Heart right ventricle (tissue), 16 donors: Measurements from ENCODE around the gene HAUS2. TPM values are rescaled to one million over a fixed set of nuclear protein-coding genes. Genes with fewer than 3 reads are reported as not detected.

Experiments used
- ATAC-seq, 8 donors: fragments of 200-7000 bp; cut with Tn5 transposase; one replicate each; pipeline ENCODE4 v1.9.1; 2020; ENCODE audit warnings: mild to moderate bottlenecking in 8 of 8, moderate library complexity in 8 of 8, moderate number of reproducible peaks in 1 of 8
- DNase-seq, 2 donors: peaks; one replicate each; pipeline ENCODE4 v3.0.0-alpha.2; 2020
- H3K27ac ChIP-seq, 10 donors: fragments of 200-600 bp; sonication (generic) in 2 of 10; one replicate each; pipeline versions ENCODE4 v1.5.0 to v1.8.0; 2020 to 2022; ENCODE audit warnings: mild to moderate bottlenecking in 3 of 10
- H3K27me3 ChIP-seq, 7 donors: fragments of 200-600 bp; one replicate each; pipeline ENCODE4 v1.8.0; 2021 to 2022; ENCODE audit warnings: mild to moderate bottlenecking in 2 of 7
- H3K36me3 ChIP-seq, 9 donors: fragments of 200-600 bp; sonication (generic) in 1 of 9; one replicate each; pipeline versions ENCODE4 v1.5.0 to v1.8.0; 2020 to 2022; ENCODE audit warnings: mild to moderate bottlenecking in 2 of 9
- H3K4me1 ChIP-seq, 9 donors: fragments of 200-600 bp; sonication (generic) in 1 of 9; one replicate each; pipeline versions ENCODE4 v1.5.0 to v1.8.0; 2020 to 2022; ENCODE audit warnings: mild to moderate bottlenecking in 4 of 9
- H3K4me3 ChIP-seq, 10 donors: fragments of 200-600 bp; sonication (generic) in 2 of 10; one replicate each; pipeline versions ENCODE4 v1.5.0 to v1.8.0; 2020 to 2022; ENCODE audit warnings: mild to moderate bottlenecking in 7 of 10, moderate library complexity in 2 of 10
- H3K9me3 ChIP-seq, 11 donors: fragments of 200-600 bp in 10 of 11; sonication (generic) in 2 of 11; one replicate each; pipeline versions ENCODE4 v1.5.0 to v1.8.0; 2013 to 2022; ENCODE audit warnings: mild to moderate bottlenecking in 2 of 11, control low read depth in 1 of 11, moderate library complexity in 1 of 11
- CTCF ChIP-seq, 9 donors: fragments of 200-600 bp; sonication (generic) in 2 of 9; IDR thresholded peaks; one replicate each; pipeline versions ENCODE4 v1.5.0 to v1.8.0; 2021 to 2022; ENCODE audit warnings: antibody characterized with exemption in 9 of 9, mild to moderate bottlenecking in 5 of 9, moderate library complexity in 1 of 9
- WGBS, 2 donors: extraction: QIAGEN DNeasy Blood & Tissue Kit; methylation state at CpG; one replicate each; pipeline ENCODE4 v1.1.7; 2013; ENCODE audit warnings: inconsistent platforms in 1 of 2; 5-methylcytosine and 5-hydroxymethylcytosine counted together
- intact Hi-C, 10 donors: fragments of 100-400 bp; cut with DNase I; formaldehyde crosslinking; loops; one replicate each; pipeline versions ENCODE4 v1.11.1 to v1.14.2; 2022
- polyA plus RNA-seq, 2 donors: library from polyadenylated mRNA; stranded (reverse); fragments of 200-250 nt; gene quantifications; one replicate each; pipeline ENCODE4 v1.2.3, GENCODE V29; 2013
- total RNA-seq, 10 donors: library from RNA; stranded (reverse); fragmentation: NEBNext Ultra II Directional in 3 of 10; extraction: Animal tissue kit (Norgen Biotek cat#: 25700) in 3 of 10; gene quantifications; one replicate each; pipeline versions ENCODE4 v1.2.1 to v1.2.4, GENCODE V29; 2021 to 2023
- donor health status: Arrhythmogenic right ventricular cardiomyopathy.
- donor health status: ischemic (EF 13 %, LVEDD 7.1; RV severe dilation, severe dysfunction).
- donor health status: healthy with polysubstance abuse.
- donor health status: DM: no; HTN: yes; CAD: no.
- donor health status: DM: no; HTN: no; CAD: no.
- donor health status: ischemic (EF 25% LVEDD 6.9; RV normal size, moderate dysfunction).
- donor health status: ischemic (EF 25% LVEDD 5.7; RV mildly dilated, moderate dysfunction).
- donor health status: healthy.
- donor health status: DM: yes; HTN: yes; CAD: no.
- donor health status: Ischemic cardiomyopathy.
- donor health status: ischemic (EF 35%, LVEDD 5.7; RV mildly dilated, moderate dysfunction).
- donor health status: nonischemic (EF 11% LVEDD 7.7; RV severe dilation, severe dysfunction).
- donor health status: DM: yes; HTN: yes; CAD: no.
- donor health status: PGD.
- donor health status: ischemic (EF 29% LVEDD 5.4; RV normal size, mild dysfunction).
- donor health status: nonischemic (EF 23%, LVEDD 6.1; RV moderate dilation, normal function).

HAUS2 gene
- total and polyA plus RNA-seq, 12 donors: 5.5 to 17.0 (median 10.8) TPM

DNA sequence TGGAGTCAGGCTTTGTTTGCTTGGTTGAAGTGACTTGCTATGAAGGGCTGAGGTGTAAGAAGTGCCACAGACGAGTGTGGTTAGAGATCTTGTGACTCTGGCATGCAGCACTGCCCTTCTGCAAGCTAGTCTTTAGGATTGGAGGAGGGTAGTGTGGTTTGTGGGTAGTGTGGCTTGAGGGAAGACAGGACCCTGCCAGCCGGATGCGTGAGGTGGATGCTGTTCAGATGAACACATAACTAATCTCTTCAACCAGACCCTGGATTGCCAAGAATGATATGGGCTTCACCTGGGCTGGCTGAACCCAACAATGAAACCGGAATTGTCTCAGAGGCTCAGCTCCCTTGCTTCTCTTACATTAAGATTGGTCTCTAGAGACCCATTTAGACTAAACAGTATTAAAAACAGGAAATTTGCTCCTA is 59.5 kb downstream of the HAUS2 start:
- Histone ChIP-seq H3K4me3 (no peak overlapping the region), H3K27ac (peak overlapping the region in 7 of 10 donors; percentile 28 to 65 (median 39)), H3K36me3 (peaks cover 0 to 5% (median 0%) of the 10 kb centered on the region in 9 donors), H3K27me3 (no peaks in the 10 kb centered on the region), H3K9me3 (no peaks in the 10 kb centered on the region), H3K4me1 (peaks cover 8 to 86% (median 48%) of the 10 kb centered on the region in 9 donors)
- no peak for TF ChIP-seq CTCF (IDR thresholded peaks at IDR 0.05)
- WGBS, 2 donors: 22 to 25% methylated on average over 4 of the region's 4 CpGs
- intact Hi-C loops: no loop called here
- DNase-seq (peak in 1 of 2 donors; percentile 21), ATAC-seq (peak in 6 of 8 donors; percentile 30 to 71 (median 60))

DNA sequence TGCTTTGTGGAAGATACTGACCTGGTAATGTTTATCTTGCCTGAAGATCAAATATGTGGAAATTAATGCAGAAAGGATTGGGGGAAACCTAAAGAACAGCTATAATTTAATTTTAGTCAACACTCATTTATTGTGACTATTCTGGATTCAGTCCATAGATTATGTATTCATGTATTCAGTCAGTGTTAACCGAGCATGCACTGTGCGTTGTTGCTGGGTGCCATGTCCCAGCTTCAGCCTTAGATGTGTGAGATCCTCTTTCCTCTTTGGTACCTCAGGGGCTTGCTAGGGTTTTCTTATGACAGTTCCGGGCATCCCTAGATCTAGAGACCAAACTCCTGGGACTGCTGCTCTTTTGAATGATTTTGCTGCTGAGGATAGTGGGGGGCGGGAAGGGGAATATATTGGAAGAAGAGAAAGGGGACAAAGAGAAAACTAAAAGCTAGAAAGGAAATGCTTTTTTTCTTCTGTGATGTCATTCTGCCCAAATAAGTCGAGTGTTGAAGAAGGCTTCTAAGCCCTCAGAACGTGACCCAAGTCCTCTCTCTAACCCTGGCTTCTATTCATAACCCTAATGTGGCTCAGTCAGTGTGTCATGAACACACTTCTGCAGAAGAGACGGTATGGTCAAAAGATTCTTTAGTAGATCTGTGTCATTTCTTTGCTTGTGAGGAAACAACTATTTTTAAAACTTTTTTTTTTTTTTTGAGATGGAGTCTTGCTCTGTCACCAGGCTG is 60.3 kb downstream of the HAUS2 start:
- Histone ChIP-seq H3K9me3 (no peaks in the 10 kb centered on the region), H3K27ac (peak overlapping the region in 7 of 10 donors; percentile 28 to 65 (median 39)), H3K4me1 (peaks cover 8 to 80% (median 48%) of the 10 kb centered on the region in 9 donors), H3K4me3 (no peak overlapping the region), H3K36me3 (peaks cover 0 to 5% (median 0%) of the 10 kb centered on the region in 9 donors), H3K27me3 (no peaks in the 10 kb centered on the region)
- no peak for DNase-seq
- intact Hi-C loops: no loop called here
- WGBS, 2 donors: 53 to 61% methylated on average over 7 of the region's 7 CpGs
- no peak for TF ChIP-seq CTCF (IDR thresholded peaks at IDR 0.05)
- no peak for ATAC-seq

DNA sequence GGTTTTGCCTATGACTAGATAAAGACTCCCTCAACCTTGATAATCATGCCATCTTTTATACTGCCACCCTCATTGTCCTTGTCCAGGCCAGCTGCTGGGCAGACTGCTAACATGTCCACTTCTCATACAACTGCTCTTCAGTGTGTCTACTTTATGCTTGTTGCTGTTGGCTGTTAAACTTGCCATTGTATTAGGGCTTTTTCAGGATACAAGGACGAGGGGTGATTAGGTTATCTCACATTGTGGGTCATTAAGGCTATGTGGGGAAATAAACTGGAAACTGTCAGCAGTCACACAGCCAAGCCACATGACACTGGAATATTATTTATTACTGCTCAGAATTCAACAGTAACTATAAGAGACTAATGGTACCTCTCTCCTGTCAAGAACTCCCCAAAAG is 62.9 kb downstream of the HAUS2 start:
- ATAC-seq: no peak
- H3K36me3 ChIP-seq: peaks cover 0 to 12% (median 0%) of the 10 kb centered on the region in 9 donors

DNA sequence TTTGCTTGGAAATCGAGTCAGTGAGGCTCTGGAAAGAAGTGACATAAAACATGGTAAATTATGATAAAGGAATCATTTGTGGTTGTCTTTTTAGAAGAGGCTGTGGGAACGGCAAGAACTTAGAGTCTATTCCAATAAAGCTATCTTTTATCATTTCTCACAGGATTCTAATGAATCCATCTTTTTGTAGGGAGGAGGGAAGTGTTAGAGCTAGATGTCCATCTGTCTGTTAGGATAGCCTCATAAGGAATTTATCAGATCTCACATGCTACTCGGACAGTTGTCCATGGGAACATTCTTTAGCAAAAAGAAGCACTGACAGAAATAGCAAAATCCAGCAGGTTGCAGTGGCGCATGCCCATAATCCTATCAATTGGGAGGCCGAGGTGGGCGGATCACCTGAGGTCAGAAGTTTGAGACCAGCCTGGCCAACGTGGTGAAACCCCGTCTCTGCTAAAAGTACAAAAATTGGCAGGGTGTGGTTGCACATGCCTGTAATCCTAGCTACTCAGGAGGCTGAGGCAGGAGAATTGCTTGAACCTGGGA is 63.8 kb downstream of the HAUS2 start:
- DNase-seq: no peak
- intact Hi-C loops: no loop called here
- Histone ChIP-seq H3K4me3 (no peak overlapping the region), H3K4me1 (peaks cover 5 to 61% (median 29%) of the 10 kb centered on the region in 9 donors), H3K27me3 (no peaks in the 10 kb centered on the region), H3K36me3 (peaks cover 0 to 16% (median 0%) of the 10 kb centered on the region in 9 donors), H3K27ac (no peak overlapping the region), H3K9me3 (no peaks in the 10 kb centered on the region)
- WGBS, 2 donors: 86 to 89% methylated on average over 8 of the region's 8 CpGs
- no peak for TF ChIP-seq CTCF (IDR thresholded peaks at IDR 0.05)
- no peak for ATAC-seq

More for the DNA sequence above, 62.9 kb downstream of the HAUS2 start:
- TF ChIP-seq CTCF (IDR thresholded peaks at IDR 0.05): no peak
- Histone ChIP-seq H3K4me3 (no peak overlapping the region), H3K27me3 (no peaks in the 10 kb centered on the region), H3K27ac (peak overlapping the region in 1 of 10 donors; percentile 22), H3K4me1 (peaks cover 5 to 63% (median 33%) of the 10 kb centered on the region in 9 donors), H3K9me3 (no peaks in the 10 kb centered on the region)
- no peak for DNase-seq
- intact Hi-C loops: no loop called here
- WGBS, 2 donors: 36 to 41% methylated on average over 1 of the region's 1 CpG
